ENCODE results near the gene GRIN3A.

DNA sequence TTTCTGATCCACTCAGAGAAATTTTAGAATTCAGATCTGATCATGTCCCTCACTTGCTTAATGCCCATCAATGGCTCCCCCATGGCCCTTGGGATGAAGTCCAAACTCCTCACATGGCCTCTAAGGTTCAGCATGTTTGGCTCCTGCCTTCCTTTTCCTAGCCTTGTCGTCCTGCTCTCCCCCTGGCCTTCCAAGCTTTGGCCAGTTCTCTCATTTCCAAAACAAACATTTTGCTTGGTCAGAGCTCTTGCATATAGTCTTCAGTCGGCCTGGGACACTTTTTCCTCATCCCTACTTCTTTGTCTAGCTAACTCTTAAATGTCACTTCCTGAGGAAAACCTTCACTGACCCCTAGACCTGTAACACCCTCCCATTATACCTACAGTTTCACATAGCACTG, 106.6 kb downstream of the GRIN3A start:
- no peak for TF ChIP-seq EZH2phosphoT487 (conservative IDR thresholded peaks at IDR 0.05; ENCODE audit: low read length)
- TF ChIP-seq, protein P1, sequence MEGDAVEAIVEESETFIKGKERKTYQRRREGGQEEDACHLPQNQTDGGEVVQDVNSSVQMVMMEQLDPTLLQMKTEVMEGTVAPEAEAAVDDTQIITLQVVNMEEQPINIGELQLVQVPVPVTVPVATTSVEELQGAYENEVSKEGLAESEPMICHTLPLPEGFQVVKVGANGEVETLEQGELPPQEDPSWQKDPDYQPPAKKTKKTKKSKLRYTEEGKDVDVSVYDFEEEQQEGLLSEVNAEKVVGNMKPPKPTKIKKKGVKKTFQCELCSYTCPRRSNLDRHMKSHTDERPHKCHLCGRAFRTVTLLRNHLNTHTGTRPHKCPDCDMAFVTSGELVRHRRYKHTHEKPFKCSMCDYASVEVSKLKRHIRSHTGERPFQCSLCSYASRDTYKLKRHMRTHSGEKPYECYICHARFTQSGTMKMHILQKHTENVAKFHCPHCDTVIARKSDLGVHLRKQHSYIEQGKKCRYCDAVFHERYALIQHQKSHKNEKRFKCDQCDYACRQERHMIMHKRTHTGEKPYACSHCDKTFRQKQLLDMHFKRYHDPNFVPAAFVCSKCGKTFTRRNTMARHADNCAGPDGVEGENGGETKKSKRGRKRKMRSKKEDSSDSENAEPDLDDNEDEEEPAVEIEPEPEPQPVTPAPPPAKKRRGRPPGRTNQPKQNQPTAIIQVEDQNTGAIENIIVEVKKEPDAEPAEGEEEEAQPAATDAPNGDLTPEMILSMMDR (IDR thresholded peaks at IDR 0.05; ENCODE audit: insufficient read depth, low read length, poor library complexity, severe bottlenecking) = no peak
